Raji (cell line): ENCODE data around the gene ING1.

Experiments used
- POLR2A ChIP-seq: IDR thresholded peaks from 2 replicates; pipeline ENCODE4 v1.6.1; 2011; ENCODE audit warnings: low read depth, low read length, control low read depth; ENCODE audit not compliant: insufficient read depth

ING1 gene

DNA sequence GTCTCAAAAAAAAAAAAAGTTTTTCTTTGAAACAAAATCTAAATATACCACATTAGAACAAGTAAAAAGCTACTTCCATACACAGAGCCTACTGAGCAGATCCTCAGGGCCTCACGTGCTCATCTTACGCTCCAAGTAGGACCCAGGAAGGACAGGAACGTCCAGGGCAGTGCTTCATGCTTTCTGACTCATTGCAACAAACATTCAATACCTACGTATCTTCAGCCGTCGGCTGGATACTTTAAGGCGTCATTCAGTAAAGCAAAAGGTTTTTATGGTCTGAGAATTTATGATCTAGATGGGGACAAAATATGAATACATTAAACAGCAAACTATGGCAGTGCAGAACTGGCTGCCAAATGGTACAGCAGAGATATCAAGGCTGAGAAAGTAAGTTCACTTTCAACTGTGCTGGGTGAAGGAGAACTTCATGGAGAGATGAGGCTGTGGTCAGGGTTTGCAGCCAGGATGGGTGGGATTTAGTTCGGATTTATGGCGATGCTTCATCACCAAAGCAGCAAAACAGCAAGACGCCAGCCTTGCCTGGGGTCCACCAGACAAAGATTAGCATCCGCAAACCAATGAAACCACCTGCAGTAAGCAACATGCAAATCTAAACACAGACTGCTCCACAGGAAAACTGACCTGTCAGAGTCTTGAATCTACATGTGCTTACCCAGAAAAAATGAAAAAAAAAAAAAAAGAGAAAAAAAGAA, 28.0 kb upstream of the ING1 start:
- no peak for TF ChIP-seq POLR2A

DNA sequence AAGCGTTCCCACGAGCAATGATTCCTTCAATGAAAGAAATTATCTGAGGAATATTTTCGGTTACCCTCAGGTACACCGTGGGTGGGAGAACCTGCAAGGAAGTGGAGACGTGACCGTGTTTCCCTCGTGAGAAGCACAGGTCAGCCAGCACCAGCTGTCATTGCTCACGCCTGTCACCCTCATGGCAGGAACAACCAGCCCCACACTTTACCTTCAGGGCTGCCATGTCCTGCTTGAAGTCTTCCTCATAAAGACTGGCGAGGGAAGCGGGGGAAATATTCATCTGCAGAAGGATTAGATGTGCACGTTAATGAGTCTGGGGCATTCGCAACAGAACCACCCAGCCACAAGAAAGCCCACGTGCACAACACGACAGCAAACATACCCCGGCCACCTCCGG, 25.8 kb upstream of the ING1 start:
- no peak for TF ChIP-seq POLR2A

GRCh38 chr13:110689041-110689440, 24.5 kb upstream of the ING1 start:
- no peak for TF ChIP-seq POLR2A

GRCh38 chr13:110689711-110690110, 23.8 kb upstream of the ING1 start:
- no peak for TF ChIP-seq POLR2A

DNA sequence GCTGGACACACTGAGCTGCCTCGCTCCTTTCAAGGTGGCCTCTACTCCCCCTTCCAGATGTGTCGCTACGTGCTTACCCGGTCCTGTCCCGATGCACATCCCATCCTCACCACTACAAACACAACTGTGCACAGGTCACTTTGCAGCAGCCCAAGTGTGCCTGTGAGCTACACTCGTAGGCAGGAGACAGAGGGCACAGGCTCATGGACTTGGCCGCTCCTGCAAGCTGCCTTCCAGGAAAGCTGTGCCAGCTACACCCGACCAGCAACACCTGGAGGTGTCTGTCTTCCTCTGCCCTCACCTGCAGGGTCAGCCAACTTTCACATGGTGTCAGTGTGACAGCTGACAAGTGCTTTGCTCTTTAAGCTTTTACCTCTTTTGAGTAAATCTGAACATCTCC, 23.0 kb upstream of the ING1 start:
- TF ChIP-seq POLR2A = no peak

- no peak for TF ChIP-seq POLR2A
These were observed 16.7 kb upstream of the ING1 start for GRCh38 chr13:110696776-110697175.

DNA sequence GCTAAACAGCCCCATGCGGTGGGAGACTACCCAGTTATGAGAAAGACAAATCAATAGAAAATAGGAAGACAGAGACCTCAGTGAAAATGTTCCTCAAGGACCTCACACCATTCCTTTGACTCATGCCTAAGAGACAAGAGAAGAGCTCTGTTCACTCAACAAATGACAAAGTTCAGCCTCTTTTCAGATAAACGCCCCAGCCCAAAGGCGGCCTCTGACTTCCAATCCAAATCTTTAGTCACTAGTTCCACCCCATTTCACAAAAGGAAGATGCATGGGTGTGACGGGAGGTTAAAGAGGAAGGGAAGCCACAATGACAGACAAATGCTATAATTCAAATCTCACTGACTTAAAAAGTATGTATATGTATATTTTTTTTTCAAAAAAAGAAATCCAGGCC, 15.7 kb upstream of the ING1 start:
- TF ChIP-seq POLR2A = no peak

DNA sequence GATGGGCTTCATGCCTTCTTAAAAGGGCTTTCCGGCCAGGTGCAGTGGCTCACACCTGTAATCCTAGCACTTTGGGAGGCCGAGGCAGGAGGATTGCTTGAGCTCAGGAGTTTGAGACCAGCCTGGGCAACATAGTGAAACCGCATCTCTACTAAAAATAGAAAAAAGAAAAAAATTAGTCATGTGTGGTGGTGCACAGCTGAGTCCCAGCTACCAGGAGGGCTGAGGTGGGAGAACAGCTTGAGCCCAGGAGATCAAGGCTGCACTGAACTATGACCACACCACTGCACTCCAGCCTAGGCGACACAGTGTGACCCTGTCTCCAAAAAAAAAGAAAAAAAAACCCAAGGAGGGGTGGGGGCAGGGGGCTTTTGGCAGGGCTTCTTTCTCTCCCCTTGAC, 14.8 kb upstream of the ING1 start:
- no peak for TF ChIP-seq POLR2A

- TF ChIP-seq POLR2A = no peak
These were observed 14.1 kb upstream of the ING1 start for GRCh38 chr13:110699148-110700145.

DNA sequence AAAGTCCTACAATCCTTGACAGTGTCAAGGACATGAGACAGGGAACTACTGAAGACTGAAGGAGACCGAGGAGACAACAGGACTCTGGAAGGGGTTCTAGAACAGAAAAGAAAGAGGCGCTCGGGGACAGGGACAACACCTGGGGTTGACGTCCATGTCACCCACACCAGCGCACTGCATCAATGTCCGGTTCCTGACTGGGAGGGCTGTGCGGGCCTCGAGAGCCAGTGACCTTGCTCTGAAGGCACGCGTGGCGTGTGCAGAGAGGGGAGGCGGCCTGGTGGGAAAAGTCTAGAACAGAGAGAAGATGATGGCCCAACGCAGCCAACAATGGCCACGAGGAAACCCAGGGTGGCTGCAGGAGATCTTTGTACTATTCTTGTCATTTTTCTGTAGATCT, 13.3 kb upstream of the ING1 start:
- no peak for TF ChIP-seq POLR2A

DNA sequence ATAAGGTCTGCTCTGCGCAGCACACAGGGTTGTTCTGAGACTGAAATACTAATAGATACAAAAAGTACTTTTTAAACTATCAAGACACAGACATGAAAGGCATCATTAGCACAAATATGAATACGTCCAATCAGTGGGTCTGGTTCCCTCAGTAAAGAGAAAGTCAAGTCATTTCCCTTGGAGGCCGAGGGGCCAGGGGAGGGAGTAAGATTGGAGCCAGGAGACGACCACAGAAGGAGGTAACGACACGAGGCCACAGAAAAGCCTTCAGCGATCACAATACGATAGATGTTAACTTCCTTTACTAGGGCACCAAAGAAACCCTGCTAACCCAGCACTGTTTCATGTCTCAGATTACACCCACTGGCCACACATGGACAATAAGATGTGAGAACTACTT, 12.9 kb upstream of the ING1 start:
- no peak for TF ChIP-seq POLR2A

GRCh38 chr13:110702089-110702488, 11.4 kb upstream of the ING1 start:
- TF ChIP-seq POLR2A = no peak

DNA sequence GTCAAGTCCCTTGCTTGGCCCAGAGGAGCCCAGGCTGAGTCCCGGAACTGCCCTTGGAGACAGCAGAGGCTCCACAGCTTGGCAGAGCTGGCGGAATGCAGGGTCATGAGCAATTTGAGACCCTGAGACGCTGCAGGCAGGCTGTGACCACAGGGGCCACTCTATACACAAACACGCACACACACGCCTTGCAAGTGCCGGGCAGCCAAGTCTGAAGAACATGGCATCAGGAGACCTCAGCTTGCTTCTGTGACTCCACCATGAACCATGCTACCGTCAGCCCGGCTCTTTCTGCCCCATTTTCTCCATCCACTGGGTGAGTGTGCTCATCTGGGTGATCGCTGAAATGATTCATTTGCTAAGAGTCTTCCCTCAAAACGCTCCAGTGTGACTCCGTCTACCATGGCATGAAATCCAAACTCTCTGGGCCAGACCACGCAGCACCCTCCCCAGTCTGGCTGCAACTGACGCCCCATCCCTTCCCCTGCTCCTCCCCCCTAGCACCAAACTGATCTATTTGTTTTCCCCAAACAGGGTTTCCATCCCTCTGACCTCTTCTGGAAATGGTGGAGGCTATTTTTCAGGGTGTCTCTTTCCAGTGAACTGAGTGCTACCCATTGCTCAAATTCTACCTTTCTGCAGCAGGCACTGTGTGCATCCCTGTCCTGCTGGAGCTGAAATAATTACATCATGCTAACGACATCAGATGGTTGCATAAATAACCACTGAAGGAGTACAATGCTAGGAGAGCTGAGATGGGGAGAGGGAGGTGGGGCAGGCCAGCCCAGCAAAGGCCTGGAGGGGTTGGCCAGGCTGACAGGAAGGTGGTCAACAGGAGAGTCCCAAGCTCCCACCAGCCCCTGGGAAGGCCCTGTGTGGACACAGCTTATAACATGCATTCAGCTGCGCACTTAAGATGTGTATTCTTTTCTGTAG, 10.6 kb upstream of the ING1 start:
- TF ChIP-seq POLR2A = no peak

DNA sequence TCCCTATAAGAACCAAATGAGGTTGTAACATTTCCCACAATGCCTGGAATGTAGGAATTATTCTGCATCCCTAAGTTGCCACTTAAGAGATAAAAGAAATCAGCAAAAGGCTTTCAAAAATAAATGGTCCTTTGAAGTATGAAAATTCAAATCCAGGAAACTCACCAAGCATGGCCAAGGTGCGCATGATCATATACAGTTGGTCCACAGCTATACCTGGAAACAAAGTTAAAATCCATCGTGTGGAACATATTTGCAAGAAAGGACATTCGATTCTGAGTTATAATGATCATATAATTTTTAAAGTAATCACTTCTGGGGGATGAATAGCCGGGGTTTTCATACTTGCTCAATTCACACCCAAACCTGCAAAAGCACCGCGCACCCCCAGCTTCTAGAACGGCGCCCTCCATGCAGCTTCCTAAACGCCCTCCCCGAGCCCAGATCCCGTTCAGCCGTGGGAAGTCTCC, 8.1 kb upstream of the ING1 start:
- no peak for TF ChIP-seq POLR2A
